Measurements from ENCODE around the gene TRMT6.

The TRMT6 gene

GRCh38 chr20:5969348-5969935, 19.1 kb upstream of the TRMT6 start:
- POLR2A ChIA-PET: no interaction called here
- CTCF ChIA-PET: no interaction called here
- DNase-seq (ENCODE audit: extremely low spot score): no peak
- TF ChIP-seq, protein P1, sequence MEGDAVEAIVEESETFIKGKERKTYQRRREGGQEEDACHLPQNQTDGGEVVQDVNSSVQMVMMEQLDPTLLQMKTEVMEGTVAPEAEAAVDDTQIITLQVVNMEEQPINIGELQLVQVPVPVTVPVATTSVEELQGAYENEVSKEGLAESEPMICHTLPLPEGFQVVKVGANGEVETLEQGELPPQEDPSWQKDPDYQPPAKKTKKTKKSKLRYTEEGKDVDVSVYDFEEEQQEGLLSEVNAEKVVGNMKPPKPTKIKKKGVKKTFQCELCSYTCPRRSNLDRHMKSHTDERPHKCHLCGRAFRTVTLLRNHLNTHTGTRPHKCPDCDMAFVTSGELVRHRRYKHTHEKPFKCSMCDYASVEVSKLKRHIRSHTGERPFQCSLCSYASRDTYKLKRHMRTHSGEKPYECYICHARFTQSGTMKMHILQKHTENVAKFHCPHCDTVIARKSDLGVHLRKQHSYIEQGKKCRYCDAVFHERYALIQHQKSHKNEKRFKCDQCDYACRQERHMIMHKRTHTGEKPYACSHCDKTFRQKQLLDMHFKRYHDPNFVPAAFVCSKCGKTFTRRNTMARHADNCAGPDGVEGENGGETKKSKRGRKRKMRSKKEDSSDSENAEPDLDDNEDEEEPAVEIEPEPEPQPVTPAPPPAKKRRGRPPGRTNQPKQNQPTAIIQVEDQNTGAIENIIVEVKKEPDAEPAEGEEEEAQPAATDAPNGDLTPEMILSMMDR (IDR thresholded peaks at IDR 0.05; ENCODE audit: control extremely low read depth, extremely low read depth, low read depth, missing control alignments): no peak

DNA sequence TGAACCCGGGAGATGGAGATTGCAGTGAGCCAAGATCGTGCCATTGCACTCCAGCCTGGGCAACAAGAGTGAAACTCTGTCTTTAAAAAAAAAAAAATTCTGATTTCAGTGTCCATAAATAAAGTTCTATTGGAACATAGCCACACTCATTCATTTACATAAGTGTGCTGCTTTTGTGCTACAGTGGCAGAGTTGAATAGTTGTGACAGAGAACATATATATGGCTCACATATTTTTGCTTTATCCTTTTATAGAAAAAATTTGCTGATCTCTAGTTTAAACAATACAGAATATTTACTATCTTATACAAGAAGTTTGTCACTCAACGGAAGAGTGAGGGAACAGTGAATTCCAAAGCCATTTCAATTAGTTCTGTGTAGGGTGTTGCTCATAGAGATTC, 18.1 kb upstream of the TRMT6 start:
- ChIA-PET CTCF (interaction anchor here (2.3 kb wide), 1 partner anchor 15 kb away, joined by 8 read pairs; no protein-coding TSS in a partner anchor), POLR2A (no interaction called here)
- no peak for DNase-seq (ENCODE audit: extremely low spot score)
- TF ChIP-seq, protein P1 (IDR thresholded peaks at IDR 0.05; ENCODE audit: control extremely low read depth, extremely low read depth, low read depth, missing control alignments): no peak

- POLR2A ChIA-PET: no interaction called here
- CTCF ChIA-PET: interaction anchor here (2.3 kb wide), 1 partner anchor 14 kb away, joined by 8 read pairs; no protein-coding TSS in a partner anchor
- TF ChIP-seq, protein P1 (IDR thresholded peaks at IDR 0.05; ENCODE audit: control extremely low read depth, extremely low read depth, low read depth, missing control alignments): no peak
- no peak for DNase-seq (ENCODE audit: extremely low spot score)
Measured at GRCh38 chr20:5967469-5967868, 17.1 kb upstream of the TRMT6 start.

GRCh38 chr20:5949943-5950270, 426 bp downstream of the TRMT6 start:
- CTCF ChIA-PET: no interaction called here
- TF ChIP-seq, protein P1 (IDR thresholded peaks at IDR 0.05; ENCODE audit: control extremely low read depth, extremely low read depth, low read depth, missing control alignments): no peak
- no peak for DNase-seq (ENCODE audit: extremely low spot score)
- POLR2A ChIA-PET: no interaction called here

DNA sequence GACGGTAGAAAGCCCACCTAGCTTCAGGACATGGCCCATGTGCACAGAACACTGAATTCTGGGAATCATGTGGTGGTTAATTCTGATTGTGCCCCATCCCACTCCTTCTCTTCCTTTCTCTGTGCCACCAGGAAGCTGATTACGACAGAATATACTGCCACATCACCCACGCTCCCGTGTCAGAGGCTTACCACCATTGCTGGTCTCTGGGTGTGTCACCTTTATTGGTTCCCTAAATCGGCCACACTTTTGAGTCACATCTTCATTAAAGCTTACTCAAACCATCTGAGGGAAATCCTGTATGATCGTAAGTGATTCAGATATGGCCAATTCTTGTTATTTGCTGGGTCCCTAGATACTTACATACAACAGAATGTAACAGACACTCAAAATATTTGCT, 3.1 kb downstream of the TRMT6 start:
- ChIA-PET CTCF (no interaction called here), POLR2A (interaction anchor here (0.7 kb wide), 1 partner anchor 160 kb away, joined by 3 read pairs; no protein-coding TSS in a partner anchor)
- TF ChIP-seq, protein P1 (IDR thresholded peaks at IDR 0.05; ENCODE audit: control extremely low read depth, extremely low read depth, low read depth, missing control alignments): no peak
- DNase-seq (ENCODE audit: extremely low spot score): no peak

- DNase-seq (ENCODE audit: extremely low spot score): no peak
- ChIA-PET POLR2A (no interaction called here), CTCF (interaction anchor here (1.0 kb wide), 2 partner anchors 12 to 32 kb away, joined by 3 read pairs; no protein-coding TSS in a partner anchor)
- TF ChIP-seq, protein P1 (IDR thresholded peaks at IDR 0.05; ENCODE audit: control extremely low read depth, extremely low read depth, low read depth, missing control alignments): no peak
Measured at GRCh38 chr20:5945963-5946362, 4.4 kb downstream of the TRMT6 start.
